ENCODE results near the gene FBXL4. TPM values are rescaled to one million over a fixed set of nuclear protein-coding genes. Genes with fewer than 3 reads are reported as not detected.

The FBXL4 gene
- total and polyA plus RNA-seq, 2 of the 8 experiments (the other 6 are each of a cell fraction or from before 2014, with no cell fraction given) = 6.9 to 13.8 TPM

DNA sequence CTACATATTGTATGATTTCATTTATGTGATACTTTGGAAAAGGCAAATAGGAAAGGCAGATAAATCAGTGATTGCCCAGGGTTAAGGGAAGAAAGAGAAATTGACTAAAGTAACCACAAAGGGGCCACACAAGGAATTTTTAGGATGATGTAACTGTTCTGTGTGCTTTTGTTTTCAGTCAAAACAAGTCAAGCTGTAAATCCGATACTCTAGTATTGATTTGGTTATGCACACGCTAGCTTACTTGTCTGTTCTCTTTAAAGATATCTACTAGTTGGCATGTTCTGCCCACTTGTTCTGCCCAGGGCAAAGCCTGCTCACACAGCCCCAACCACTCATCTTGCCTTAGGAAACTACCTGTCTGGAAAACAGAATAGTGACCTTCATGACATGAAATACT, 6.4 kb downstream of the FBXL4 start (continued):
- TF ChIP-seq, protein P1, sequence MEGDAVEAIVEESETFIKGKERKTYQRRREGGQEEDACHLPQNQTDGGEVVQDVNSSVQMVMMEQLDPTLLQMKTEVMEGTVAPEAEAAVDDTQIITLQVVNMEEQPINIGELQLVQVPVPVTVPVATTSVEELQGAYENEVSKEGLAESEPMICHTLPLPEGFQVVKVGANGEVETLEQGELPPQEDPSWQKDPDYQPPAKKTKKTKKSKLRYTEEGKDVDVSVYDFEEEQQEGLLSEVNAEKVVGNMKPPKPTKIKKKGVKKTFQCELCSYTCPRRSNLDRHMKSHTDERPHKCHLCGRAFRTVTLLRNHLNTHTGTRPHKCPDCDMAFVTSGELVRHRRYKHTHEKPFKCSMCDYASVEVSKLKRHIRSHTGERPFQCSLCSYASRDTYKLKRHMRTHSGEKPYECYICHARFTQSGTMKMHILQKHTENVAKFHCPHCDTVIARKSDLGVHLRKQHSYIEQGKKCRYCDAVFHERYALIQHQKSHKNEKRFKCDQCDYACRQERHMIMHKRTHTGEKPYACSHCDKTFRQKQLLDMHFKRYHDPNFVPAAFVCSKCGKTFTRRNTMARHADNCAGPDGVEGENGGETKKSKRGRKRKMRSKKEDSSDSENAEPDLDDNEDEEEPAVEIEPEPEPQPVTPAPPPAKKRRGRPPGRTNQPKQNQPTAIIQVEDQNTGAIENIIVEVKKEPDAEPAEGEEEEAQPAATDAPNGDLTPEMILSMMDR (IDR thresholded peaks at IDR 0.05; ENCODE audit: control extremely low read depth in 1 of 3, insufficient read depth in 1 of 3, low read depth in 1 of 3, low read length in 3 of 3) = no peak

Measured in H1 (cell line).